Natural killer cell (primary cell): Measurements from ENCODE around the gene CNKSR1. TPM values are rescaled to one million over a fixed set of nuclear protein-coding genes. Genes with fewer than 3 reads are reported as not detected.

Experiments used
- ATAC-seq, 3 donors: fragments of 150-1000 bp in 2 of 3; fragments of 200-7000 bp in 1 of 3; cut with Tn5 transposase; 1 replicate in 1 of 3; 2 replicates in 2 of 3; pipeline ENCODE4 v1.10.0; 2021; ENCODE audit warnings: mild to moderate bottlenecking in 2 of 3, moderate library complexity in 2 of 3
- DNase-seq, 2 donors: peaks; one replicate each; pipeline versions ENCODE4 v3.0.0 to v3.0.0-alpha.2; 2013 to 2021; ENCODE audit warnings: mixed read lengths in 1 of 2
- H3K27ac ChIP-seq: one replicate; pipeline ENCODE4 v1.5.1; 2013; ENCODE audit warnings: mild to moderate bottlenecking, low read length
- H3K27me3 ChIP-seq: one replicate; pipeline ENCODE4 v1.6.1; 2013; ENCODE audit warnings: low read length; ENCODE audit not compliant: control insufficient read depth, insufficient read depth
- H3K36me3 ChIP-seq: one replicate; pipeline ENCODE4 v1.6.1; 2013; ENCODE audit warnings: low read length; ENCODE audit not compliant: control insufficient read depth, insufficient read depth
- H3K4me1 ChIP-seq: one replicate; pipeline ENCODE4 v1.6.1; 2013; ENCODE audit warnings: low read length; ENCODE audit not compliant: control insufficient read depth, insufficient read depth
- H3K4me3 ChIP-seq: one replicate; pipeline ENCODE4 v1.5.1; 2013; ENCODE audit warnings: low read length
- H3K9me3 ChIP-seq: one replicate; pipeline ENCODE4 v1.6.1; 2013; ENCODE audit warnings: low read length; ENCODE audit not compliant: control insufficient read depth, insufficient read depth
- H3K27ac Mint-ChIP-seq, 2 donors: one replicate each; pipeline ENCODE4 v1.8.0; 2022; ENCODE audit warnings: mild to moderate bottlenecking in 2 of 2, mixed read lengths in 2 of 2, moderate library complexity in 1 of 2
- H3K27me3 Mint-ChIP-seq, 2 donors: one replicate each; pipeline ENCODE4 v1.8.0; 2022; ENCODE audit warnings: low read depth in 2 of 2, mixed read lengths in 2 of 2
- H3K36me3 Mint-ChIP-seq: one replicate; pipeline ENCODE4 v1.8.0; 2022; ENCODE audit warnings: mixed read lengths
- H3K4me1 Mint-ChIP-seq, 2 donors: one replicate each; pipeline ENCODE4 v1.8.0; 2022; ENCODE audit warnings: mixed read lengths in 2 of 2
- H3K4me3 Mint-ChIP-seq: one replicate; pipeline ENCODE4 v1.8.0; 2022; ENCODE audit warnings: mild to moderate bottlenecking, moderate library complexity, mixed read lengths
- H3K9me3 Mint-ChIP-seq, 2 donors: one replicate each; pipeline ENCODE4 v1.8.0; 2022; ENCODE audit warnings: mixed read lengths in 2 of 2
- WGBS: methylation state at CpG from one replicate; pipeline ENCODE4 v1.1.7; 2013; ENCODE audit warnings: missing lambda C conversion rate; ENCODE audit not compliant: insufficient coverage; 5-methylcytosine and 5-hydroxymethylcytosine counted together
- intact Hi-C: fragments of 100-400 bp; cut with micrococcal nuclease; formaldehyde crosslinking; loops from one replicate; pipeline ENCODE4 v1.14.2; 2022
- total RNA-seq, 4 donors: library from RNA; stranded (reverse); fragments of 120-200 nt in 1 of 4; gene quantifications; one replicate each; pipeline versions ENCODE4 v1.2.3 to v1.2.4, GENCODE V29; 2013 to 2022
- TF ChIP-seq, protein P1 (sequence below): fragments of 200-600 bp; IDR thresholded peaks from one replicate; pipeline ENCODE4 v1.8.0; 2022; ENCODE audit warnings: antibody characterized with exemption

The CNKSR1 gene
- total RNA-seq, 3 donors from 2014 or later (not counting 1 experiment from before 2014, with no cell fraction given) = 0.89 to 1.9 (median 1.0) TPM

DNA sequence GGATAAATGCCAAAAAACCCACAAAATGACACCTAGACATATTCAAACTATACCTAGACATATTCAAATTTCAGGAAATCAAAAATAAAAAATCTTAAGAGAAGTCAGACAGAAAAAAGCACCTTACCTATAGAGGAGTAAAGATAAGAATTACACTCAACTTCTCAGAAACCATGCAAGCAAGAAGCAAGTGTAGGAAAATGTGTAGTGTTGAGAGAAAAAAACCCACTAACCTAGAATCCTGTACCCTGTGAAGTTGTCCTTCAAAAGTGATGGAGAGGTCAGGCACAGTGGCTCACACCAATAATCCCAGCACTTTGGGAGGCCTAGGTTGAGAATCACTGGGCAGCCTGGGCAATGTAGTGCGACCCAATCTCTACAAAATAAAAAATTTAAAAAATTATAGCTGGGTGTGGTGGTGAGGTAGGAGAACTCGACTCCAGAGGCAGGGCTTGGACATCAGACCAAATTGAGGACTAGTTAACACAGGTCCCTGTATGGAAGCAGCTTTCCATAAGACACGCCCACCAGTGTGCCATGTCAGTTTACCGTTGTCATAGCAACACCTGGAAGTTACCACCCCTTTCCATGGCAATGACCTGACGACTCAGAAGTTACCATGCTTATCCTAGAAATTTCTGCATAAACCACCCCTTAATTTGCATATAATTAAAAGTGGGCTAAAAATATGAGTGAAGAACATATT is 45.0 kb upstream of the CNKSR1 start:
- H3K27ac Mint-ChIP-seq = no peak overlapping the region
- TF ChIP-seq, protein P1, sequence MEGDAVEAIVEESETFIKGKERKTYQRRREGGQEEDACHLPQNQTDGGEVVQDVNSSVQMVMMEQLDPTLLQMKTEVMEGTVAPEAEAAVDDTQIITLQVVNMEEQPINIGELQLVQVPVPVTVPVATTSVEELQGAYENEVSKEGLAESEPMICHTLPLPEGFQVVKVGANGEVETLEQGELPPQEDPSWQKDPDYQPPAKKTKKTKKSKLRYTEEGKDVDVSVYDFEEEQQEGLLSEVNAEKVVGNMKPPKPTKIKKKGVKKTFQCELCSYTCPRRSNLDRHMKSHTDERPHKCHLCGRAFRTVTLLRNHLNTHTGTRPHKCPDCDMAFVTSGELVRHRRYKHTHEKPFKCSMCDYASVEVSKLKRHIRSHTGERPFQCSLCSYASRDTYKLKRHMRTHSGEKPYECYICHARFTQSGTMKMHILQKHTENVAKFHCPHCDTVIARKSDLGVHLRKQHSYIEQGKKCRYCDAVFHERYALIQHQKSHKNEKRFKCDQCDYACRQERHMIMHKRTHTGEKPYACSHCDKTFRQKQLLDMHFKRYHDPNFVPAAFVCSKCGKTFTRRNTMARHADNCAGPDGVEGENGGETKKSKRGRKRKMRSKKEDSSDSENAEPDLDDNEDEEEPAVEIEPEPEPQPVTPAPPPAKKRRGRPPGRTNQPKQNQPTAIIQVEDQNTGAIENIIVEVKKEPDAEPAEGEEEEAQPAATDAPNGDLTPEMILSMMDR = no peak
- peaks cover 8 to 9% of the 10 kb centered on the region in 2 donors for H3K4me1 Mint-ChIP-seq
- Histone ChIP-seq H3K27ac (no peak overlapping the region), H3K4me3 (no peak overlapping the region), H3K36me3 (no peaks in the 10 kb centered on the region), H3K4me1 (peaks cover 7% of the 10 kb centered on the region), H3K9me3 (no peaks in the 10 kb centered on the region), H3K27me3 (peaks cover 34% of the 10 kb centered on the region)
- ATAC-seq (no peak), DNase-seq (no peak)
- WGBS = 94% methylated on average over 3 of the region's 5 CpGs
- no peaks in the 10 kb centered on the region for H3K36me3 Mint-ChIP-seq
- H3K9me3 Mint-ChIP-seq = no peaks in the 10 kb centered on the region
- H3K4me3 Mint-ChIP-seq = no peak overlapping the region
- intact Hi-C loops = no loop called here
- peaks cover 43 to 75% of the 10 kb centered on the region in 2 donors for H3K27me3 Mint-ChIP-seq

DNA sequence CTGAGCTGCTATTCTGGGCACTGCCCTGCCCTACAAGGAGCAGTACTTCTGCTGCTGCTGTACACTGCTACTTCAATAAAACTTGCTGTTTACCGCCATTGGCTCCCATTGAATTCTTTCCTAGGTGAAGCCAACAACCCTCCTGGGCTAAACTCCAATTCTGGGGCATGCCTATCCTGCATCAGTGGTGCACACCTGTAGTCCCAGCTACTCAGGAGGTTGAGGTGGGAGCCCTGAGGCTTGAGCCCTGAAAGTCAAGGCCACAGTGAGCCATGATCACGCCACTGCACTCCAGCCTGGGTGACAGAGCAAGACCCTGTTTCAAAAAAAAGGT is 44.5 kb upstream of the CNKSR1 start:
- ATAC-seq (no peak), DNase-seq (no peak)
- Histone ChIP-seq H3K27ac (no peak overlapping the region), H3K9me3 (no peaks in the 10 kb centered on the region), H3K4me3 (no peak overlapping the region), H3K27me3 (peaks cover 30% of the 10 kb centered on the region), H3K4me1 (peaks cover 2% of the 10 kb centered on the region), H3K36me3 (no peaks in the 10 kb centered on the region)
- peaks cover 39 to 70% of the 10 kb centered on the region in 2 donors for H3K27me3 Mint-ChIP-seq
- 91% methylated on average over 2 of the region's 2 CpGs for whole genome bisulfite sequencing
- no peak overlapping the region for H3K4me3 Mint-ChIP-seq
- H3K4me1 Mint-ChIP-seq = peaks cover 3 to 4% of the 10 kb centered on the region in 2 donors
- no peaks in the 10 kb centered on the region for H3K9me3 Mint-ChIP-seq
- TF ChIP-seq, protein P1 = no peak
- no peak overlapping the region for H3K27ac Mint-ChIP-seq
- H3K36me3 Mint-ChIP-seq = no peaks in the 10 kb centered on the region
- intact Hi-C loops = no loop called here

DNA sequence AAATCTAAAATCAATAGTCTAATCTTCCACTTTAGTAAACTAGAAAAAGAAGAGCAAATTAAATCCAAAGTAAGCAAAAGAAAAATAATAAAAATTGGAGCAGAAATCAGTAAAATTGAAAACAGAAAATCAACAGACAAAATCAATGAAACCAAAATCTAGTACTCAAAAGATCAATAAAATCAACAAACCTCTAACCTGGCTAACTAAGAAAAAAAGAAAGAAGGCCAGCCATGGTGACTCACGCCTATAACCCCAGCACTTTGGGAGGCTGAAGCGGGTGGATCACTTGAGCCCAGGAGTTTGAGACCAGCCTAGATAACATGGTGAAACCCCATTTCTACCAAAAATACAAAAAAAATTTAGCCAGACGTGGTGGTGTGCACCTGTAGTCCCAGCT is 42.8 kb upstream of the CNKSR1 start:
- H3K9me3 Mint-ChIP-seq = no peaks in the 10 kb centered on the region
- H3K4me1 ChIP-seq = no peaks in the 10 kb centered on the region
- peaks cover 15% of the 10 kb centered on the region for H3K27me3 ChIP-seq
- H3K4me1 Mint-ChIP-seq = no peaks in the 10 kb centered on the region
- H3K4me3 Mint-ChIP-seq = no peak overlapping the region
- no peaks in the 10 kb centered on the region for H3K36me3 Mint-ChIP-seq
- H3K27me3 Mint-ChIP-seq = peaks cover 27 to 54% of the 10 kb centered on the region in 2 donors
- H3K27ac Mint-ChIP-seq = no peak overlapping the region
- TF ChIP-seq, protein P1 = no peak
- no peaks in the 10 kb centered on the region for H3K36me3 ChIP-seq
- H3K9me3 ChIP-seq = no peaks in the 10 kb centered on the region
- no peak overlapping the region for H3K27ac ChIP-seq
- DNase-seq (no peak), ATAC-seq (no peak)
- H3K4me3 ChIP-seq = no peak overlapping the region
- intact Hi-C loops = no loop called here
- 100% methylated on average over 2 of the region's 3 CpGs for WGBS
